AG04450 (cell line): ENCODE results near the gene XKR7. TPM values are rescaled to one million over a fixed set of nuclear protein-coding genes. Genes with fewer than 3 reads are reported as not detected.
"Not testable (repeated sequence)": the region's sequence is repeated elsewhere in the genome, so short reads cannot be mapped to it uniquely, and the experiment has no call there.

Experiments
- CTCF ChIA-PET: fragments of 300-600, 350-600 bp; formaldehyde crosslinking; extraction: SDS; loops from one replicate; lab custom pipeline; 2022; ENCODE audit warnings: antibody characterized with exemption, inconsistent platforms; lab: Charles Lee
- POLR2A ChIA-PET: fragments of 350-600 bp; formaldehyde crosslinking; extraction: SDS; loops from one replicate; lab custom pipeline; 2021; ENCODE audit warnings: antibody characterized with exemption, inconsistent platforms; lab: Yijun Ruan, JAX
- DNase-seq: peaks from one replicate; pipeline ENCODE4 v3.0.0-alpha.2; 2011; ENCODE audit warnings: low read depth, low spot score
- H3K27ac ChIP-seq: one replicate; pipeline ENCODE4 v1.5.1; 2012; ENCODE audit warnings: low read depth, low read length, control low read depth
- H3K27me3 ChIP-seq: one replicate; pipeline ENCODE4 v1.6.0; 2012; ENCODE audit warnings: low read length; ENCODE audit not compliant: control insufficient read depth, insufficient read depth
- H3K4me3 ChIP-seq: 2 replicates; pipeline ENCODE4 v1.5.1; 2011; ENCODE audit warnings: mild to moderate bottlenecking, low read depth, low read length, control low read depth
- H3K9me3 ChIP-seq: 2 replicates; pipeline ENCODE4 v1.5.1; 2012; ENCODE audit warnings: low read length; ENCODE audit not compliant: control insufficient read depth, insufficient read depth
- CTCF ChIP-seq: IDR thresholded peaks from 2 replicates; pipeline ENCODE4 v1.5.1; 2011; ENCODE audit warnings: low read depth, low read length, control low read depth, inconsistent platforms
- polyA minus RNA-seq: library from RNA; depleted of rRNA, polyadenylated mRNA; stranded (reverse); fragments of >200 nt; gene quantifications from 2 replicates; pipeline ENCODE4 v1.2.3, GENCODE V29; 2011; rRNA and poly(A)+ RNA removed
- polyA plus RNA-seq: library from polyadenylated mRNA; depleted of rRNA; stranded (reverse); fragments of >200 nt; gene quantifications from 2 replicates; pipeline ENCODE4 v1.2.3, GENCODE V29; 2011; rRNA removed

Gene XKR7
- polyA plus RNA-seq (not detected in 2 replicates), polyA minus RNA-seq (not detected in 2 replicates)

GRCh38 chr20:31967830-31968249 is at the start of gene XKR7:
XKR7 (plus strand) TSS chr20:31968151; CDS start chr20:31968176, 25 bp downstream.
- Histone ChIP-seq H3K9me3 (no peaks in the 10 kb centered on the region), H3K27ac (no peak within 1 kb of the TSS), H3K27me3 (peaks cover 28% of the 10 kb centered on the region), H3K4me3 (no peak within 1 kb of the TSS)
- ChIA-PET POLR2A (no interaction called here), CTCF (interaction anchor here (3.1 kb wide), 1 partner anchor 16 kb away, joined by 17 read pairs; the partner anchor contains the start of gene PDRG1)
- no peak for DNase-seq
- TF ChIP-seq CTCF: no peak

- ChIA-PET POLR2A (interaction anchor here (0.7 kb wide), 1 partner anchor 183 kb away, joined by 3 read pairs; no protein-coding TSS in a partner anchor), CTCF (interaction anchor here (1.6 to 1.9 kb wide), 2 partner anchors 33 to 66 kb away, joined by 6 to 11 read pairs; partner anchors contain the start of gene PDRG1)
- DNase-seq: no peak
- no peak overlapping the region for H3K4me3 ChIP-seq
- H3K27me3 ChIP-seq: peaks cover 44% of the 10 kb centered on the region
- no peak for TF ChIP-seq CTCF
- H3K9me3 ChIP-seq: no peaks in the 10 kb centered on the region
- no peak overlapping the region for H3K27ac ChIP-seq
Measured at GRCh38 chr20:31918466-31919105, 49.4 kb upstream of the XKR7 start.

GRCh38 chr20:31919410-31920155 is 48.4 kb upstream of the XKR7 start:
- no peak overlapping the region for H3K27ac ChIP-seq
- no peak for TF ChIP-seq CTCF
- no peak overlapping the region for H3K4me3 ChIP-seq
- ChIA-PET POLR2A (interaction anchor here (0.7 kb wide), 1 partner anchor 182 kb away, joined by 3 read pairs; no protein-coding TSS in a partner anchor), CTCF (interaction anchor here (1.6 to 1.9 kb wide), 2 partner anchors 32 to 67 kb away, joined by 6 to 11 read pairs; partner anchors contain the start of gene PDRG1)
- DNase-seq: no peak
- peaks cover 37% of the 10 kb centered on the region for H3K27me3 ChIP-seq
- H3K9me3 ChIP-seq: no peaks in the 10 kb centered on the region

- POLR2A ChIA-PET: no interaction called here
- Histone ChIP-seq H3K9me3 (no peaks in the 10 kb centered on the region), H3K27ac (no peak overlapping the region), H3K27me3 (peaks cover 36% of the 10 kb centered on the region), H3K4me3 (no peak overlapping the region)
- CTCF ChIA-PET: interaction anchor here (1.9 kb wide), 1 partner anchor 32 kb away, joined by 11 read pairs; the partner anchor contains the start of gene PDRG1
- no peak for DNase-seq
- no peak for TF ChIP-seq CTCF
Measured at GRCh38 chr20:31920275-31920855, 47.6 kb upstream of the XKR7 start.

- peaks cover 35% of the 10 kb centered on the region for H3K27me3 ChIP-seq
- POLR2A ChIA-PET: not testable (repeated sequence)
Measured at GRCh38 chr20:31921480-31921879, 46.5 kb upstream of the XKR7 start.

More at GRCh38 chr20:31921480-31921879, 46.5 kb upstream of the XKR7 start:
- CTCF ChIA-PET, H3K27ac ChIP-seq, H3K4me3 ChIP-seq, H3K9me3 ChIP-seq, DNase-seq: not testable (repeated sequence)
